GM18519 (cell line): Measurements from ENCODE around the gene SLC1A3.
"Not testable (repeated sequence)": the region's sequence is repeated elsewhere in the genome, so short reads cannot be mapped to it uniquely, and the experiment has no call there.

Experiments used
- ATAC-seq: cut with Tn5 transposase; IDR thresholded peaks from one replicate; pipeline ENCODE4 v1.9.1; 2021; ENCODE audit warnings: mild to moderate bottlenecking, moderate library complexity; ENCODE audit not compliant: unreplicated experiment, low FRiP score

SLC1A3 gene

DNA sequence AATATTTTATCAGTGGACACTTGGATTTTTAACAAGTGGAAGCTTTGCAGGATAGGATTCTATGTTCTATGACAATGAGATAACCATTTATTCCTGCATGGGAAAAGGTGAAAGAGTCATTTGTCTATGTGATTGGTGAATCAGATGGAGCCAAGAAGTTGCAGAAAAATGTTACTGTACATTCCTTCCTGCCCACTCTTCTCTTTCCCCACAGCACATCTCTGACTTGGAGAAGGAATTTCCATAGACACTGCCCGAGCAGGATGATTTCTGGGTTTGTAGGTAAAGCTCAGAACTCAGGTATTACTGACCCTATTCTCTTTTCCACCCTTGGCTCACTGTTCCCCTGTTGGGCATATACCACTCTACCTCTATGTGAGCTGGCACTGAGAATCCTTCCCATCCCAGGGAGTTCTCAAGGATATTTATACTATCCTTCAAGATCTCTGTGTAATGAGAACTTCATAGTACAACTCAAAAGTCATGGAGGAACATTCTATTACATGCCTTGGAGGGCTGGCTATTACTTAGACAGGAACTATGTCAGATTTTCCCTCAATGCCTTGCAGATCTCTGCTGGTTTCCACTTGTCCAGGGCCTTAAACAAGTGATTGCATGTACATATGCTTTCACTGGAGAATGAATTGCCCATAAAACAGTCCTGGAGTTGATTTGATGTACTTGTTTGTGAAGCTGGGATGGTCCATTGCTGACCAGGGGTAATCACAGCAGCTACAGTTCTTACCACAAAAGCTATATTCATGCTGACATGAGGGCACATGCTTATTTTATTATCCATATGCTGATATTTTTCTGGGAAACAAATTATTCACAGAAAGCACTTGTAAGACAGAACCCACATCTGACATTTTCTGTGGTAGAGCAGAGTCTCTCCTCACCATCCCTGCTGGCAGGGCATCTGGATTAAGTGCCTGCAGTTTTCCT lies 24.1 kb downstream of the SLC1A3 start:
- no peak for ATAC-seq

DNA sequence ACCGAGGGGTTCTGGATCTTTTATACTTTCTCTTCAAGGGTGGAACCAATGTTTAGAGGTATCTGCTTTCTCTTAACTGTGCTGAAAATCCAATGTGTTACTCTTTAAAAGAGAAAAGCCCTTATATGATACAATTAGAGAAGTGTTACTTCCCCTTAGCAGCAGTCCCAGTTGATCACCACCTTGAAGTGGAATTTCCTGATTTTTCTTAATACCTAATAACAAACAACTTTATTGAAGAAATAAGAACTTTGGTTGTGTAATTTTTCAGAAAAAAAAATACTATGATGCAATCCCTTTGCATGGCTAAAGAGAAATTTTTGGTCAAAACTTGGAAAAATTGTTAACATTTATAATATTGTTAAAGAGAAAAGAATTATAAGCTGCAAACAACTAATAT lies 24.7 kb downstream of the SLC1A3 start:
- no peak for ATAC-seq

DNA sequence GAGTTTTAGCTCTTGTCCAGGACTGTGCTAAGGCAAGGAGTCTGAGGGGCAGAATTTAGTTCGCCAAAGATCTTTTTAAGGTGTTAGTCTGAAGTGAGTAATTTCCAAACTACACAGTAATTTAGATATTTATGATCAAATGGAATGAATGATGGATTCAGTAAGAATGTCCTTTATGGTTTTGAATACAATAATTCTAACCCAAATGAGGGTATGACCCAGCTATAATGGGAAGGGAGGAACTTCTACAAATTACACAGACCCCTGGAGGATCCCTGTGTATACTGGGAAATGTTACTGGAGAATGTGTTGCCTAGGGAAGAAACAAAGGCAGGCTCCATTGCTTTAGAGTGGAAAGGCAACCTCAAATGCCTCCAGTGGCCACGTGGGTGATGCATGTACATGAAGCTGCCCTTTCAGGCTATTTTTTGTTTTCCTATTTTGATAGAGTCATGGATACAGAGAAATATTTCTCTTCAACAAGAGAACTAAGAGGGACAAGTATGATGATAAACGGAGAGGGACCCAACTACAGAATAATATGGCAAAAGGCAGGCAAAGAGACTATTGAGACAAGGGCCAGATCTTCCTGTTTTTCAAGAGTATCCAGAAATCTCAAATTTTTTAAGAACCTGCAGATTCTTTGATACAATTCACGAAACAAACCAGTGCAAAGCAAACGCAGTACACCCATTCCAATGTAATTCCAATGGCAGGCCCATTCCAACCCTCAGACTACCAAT lies 25.4 kb downstream of the SLC1A3 start:
- ATAC-seq, result no peak

DNA sequence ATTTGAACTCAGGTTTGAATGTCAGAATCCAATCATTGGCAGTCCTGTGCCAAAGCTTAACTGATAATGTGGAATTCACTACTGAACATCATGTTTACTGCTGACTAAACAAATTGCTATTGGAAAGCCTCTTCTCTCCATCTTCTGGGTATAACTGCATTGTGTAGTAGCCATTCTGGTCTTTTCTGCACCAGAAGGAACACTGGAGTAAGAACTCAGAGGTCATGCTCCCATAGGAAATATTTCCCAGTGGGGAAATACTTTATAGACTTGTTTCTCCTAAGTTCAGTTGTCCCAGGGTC lies 25.9 kb downstream of the SLC1A3 start:
- ATAC-seq, result no peak

DNA sequence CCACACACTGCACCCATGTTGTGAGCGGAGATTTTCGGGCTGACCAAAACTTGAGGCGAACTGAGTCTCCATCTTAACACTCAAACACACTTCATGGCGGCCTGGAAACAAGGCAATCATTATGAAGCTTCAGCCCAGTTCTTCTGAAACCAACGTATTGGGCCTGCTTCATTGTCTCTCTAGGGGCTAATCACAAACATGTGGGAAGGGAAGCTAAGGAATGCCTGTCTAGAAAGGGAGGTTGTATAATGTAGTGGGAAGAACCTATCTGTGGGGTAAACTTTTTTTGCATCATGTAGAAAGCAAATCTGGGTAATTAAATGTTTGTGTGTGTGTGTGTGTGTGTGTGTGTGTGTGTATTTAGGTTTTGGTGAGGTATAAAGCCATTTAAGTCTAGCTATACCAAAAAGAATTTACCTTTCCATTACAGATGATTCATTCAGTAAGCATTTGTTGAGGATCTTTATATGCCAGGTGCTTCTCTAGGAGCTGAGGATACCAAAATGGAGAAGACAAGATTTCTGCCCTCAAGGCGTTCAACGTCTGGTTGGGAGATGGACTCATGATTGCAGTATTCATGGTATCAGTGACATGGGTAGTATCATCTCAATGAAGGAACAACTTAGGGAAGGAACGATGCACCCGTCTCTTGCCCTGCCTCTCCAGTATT lies 29.4 kb downstream of the SLC1A3 start:
- ATAC-seq, result no peak

DNA sequence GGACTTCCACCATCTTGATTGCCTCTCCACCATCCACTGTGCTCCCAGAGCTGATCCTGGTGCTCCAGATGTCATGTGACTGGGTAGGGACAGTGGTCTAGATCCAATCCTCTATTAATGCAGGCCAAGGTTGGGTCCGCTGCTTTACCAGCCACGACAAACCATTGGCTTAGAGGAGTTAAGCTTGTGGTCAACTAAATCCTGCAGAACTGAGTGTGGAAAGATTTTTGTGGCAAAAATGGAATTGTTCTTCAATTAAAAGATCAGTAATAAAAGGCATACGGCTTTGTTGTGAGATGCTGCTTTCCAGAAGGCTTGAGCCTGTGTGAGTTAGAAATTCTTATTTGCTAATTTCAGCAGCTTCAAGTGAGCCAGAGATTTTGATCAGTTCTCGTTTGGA lies 30.7 kb downstream of the SLC1A3 start:
- ATAC-seq, result no peak

DNA sequence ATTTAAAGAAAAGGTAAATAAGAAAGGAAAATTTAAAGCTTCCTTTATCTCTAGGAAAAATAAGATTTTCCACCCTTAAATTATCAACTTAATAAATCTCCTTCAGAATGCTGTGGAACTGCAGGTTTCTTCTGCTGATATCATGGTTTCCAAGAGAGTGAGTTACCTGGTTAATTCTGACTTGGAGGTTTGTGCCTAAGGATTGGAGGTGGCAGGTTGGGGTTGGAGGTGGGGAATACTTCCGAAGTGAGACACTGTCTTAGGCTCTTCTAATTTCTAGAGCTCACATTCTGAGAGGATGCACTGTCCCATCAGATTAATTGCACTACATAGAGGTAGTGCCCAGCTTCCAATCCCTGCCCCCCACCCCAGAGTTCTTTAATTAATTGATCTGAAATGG lies 31.1 kb downstream of the SLC1A3 start:
- no peak for ATAC-seq

DNA sequence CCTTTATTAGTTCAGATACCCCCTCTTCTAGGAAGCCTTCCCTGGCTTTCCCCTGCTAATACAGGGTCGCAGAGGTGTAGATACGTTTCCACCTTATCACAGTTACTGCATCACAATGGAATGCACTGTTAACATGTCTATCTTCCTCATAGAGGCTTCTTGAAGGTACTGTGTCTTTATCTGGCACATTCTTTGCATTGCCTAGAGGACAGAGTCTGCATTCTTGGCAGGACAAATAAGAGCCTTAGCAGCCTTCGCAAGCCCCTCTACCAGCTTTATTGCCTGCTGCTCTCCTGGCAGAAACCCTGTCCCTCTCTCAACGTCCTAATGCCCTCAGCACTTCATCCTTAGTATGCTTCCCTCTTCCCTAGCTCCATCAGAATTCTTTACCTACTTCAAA lies 31.6 kb downstream of the SLC1A3 start:
- ATAC-seq, result no peak

DNA sequence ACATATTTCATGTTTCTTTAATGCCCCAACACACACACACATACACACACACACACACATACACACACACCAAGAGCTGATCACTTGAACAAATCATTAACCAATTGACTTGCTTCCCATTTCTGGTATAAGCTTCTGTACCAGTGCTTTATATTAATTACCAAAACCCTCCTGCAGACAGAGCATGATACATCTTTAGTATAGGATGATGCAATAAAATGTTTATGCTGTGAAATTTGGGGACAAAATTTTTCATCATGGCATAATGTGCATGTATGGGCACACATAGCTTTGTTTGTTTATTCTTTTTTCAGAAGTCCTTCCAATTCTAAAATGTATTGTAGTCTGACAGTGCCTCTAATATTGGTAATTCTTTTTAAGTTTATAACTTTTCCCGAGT lies 34.5 kb downstream of the SLC1A3 start:
- ATAC-seq, result no peak

DNA sequence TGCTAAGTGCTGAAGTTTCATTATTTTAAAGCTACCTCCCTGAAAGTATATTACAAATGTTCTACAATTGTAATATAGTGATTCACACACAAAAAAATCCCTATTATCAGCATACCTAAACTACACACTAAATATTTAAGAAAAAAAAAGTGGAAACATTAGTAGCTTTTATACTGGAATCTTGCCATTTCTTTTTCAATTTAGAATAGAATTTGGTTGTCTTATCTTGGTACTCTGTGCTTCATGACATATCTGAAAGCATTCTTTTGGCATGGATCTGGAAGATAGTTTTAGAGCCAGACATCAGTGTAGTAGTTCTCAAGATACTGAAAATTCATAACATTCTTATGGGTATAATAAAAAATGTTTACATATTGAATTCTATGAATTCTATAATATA lies 35.0 kb downstream of the SLC1A3 start:
- ATAC-seq, result no peak

DNA sequence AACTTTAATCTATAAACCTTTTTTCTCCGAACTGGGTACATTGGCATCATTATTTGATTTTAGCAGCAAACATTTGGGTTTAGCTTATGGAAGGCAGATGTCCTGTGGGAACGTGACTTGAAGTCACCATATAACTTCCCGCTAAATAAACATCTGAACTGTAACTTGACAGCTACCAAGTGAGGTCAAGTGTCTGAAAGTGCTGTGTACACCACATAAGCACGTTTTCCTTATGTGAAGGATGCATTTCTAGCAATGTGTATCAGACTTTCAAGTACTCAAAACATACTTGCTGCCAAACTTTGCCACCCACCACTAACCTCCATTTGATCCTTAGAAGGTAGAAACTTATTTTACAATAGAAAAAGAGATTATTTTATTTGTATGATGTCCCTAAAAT lies 35.7 kb downstream of the SLC1A3 start:
- no peak for ATAC-seq

DNA sequence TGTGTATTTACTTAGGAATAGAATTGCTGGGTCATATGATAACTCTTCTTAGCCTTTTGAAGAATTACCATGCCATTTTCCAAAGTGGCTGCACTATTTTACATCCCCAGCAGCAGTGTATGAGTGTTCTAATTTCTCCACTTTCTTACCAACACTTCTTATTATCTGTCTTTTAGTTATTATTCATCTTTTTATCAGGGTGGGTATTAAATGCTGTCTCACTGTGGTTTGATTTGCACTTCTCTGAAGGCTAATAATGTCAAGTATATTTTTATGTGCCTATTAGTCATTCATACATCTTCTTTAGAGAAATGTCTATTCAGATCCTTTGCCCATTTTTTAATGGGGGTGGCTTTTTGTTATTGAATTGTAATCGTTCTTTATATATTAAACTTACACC lies 36.8 kb downstream of the SLC1A3 start:
- no peak for ATAC-seq

DNA sequence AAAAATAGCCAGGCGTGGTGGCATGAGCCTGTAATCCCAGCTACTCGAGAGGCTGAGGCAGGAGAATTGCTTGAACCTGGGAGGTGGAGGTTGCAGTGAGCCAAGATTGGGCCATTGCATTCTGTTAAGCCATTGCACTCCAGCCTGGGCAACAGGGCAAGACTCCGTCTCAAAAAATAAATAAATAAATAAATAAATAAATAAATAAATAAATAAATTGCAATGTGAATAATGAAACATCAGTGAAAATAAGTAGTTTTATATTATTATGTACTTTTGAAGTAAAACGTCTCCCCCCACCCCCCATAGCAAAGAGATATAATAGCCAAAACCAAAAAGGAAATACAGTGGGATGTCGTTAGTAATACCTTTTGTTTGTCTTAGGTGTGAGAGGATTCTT lies 37.4 kb downstream of the SLC1A3 start:
- not testable (repeated sequence) for ATAC-seq

DNA sequence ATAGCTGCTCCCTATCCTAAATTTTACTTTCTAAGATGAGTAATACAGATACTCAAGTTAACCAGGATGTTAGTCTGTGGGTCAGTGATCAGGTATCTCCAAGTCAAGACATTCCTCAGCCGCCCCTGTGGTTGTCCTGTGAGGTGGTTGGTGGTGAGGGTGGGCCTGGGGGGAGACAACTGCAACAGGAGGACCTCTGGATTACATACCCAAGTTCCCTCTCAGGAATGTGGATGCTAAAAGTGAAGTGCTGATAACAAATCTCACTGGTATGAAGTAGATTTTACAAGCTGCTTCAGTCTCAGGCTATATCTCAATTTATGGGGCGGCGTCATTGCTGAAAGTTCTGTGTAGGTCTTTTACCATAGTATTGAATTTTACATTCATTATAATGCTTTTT lies 38.3 kb downstream of the SLC1A3 start:
- ATAC-seq, result no peak

DNA sequence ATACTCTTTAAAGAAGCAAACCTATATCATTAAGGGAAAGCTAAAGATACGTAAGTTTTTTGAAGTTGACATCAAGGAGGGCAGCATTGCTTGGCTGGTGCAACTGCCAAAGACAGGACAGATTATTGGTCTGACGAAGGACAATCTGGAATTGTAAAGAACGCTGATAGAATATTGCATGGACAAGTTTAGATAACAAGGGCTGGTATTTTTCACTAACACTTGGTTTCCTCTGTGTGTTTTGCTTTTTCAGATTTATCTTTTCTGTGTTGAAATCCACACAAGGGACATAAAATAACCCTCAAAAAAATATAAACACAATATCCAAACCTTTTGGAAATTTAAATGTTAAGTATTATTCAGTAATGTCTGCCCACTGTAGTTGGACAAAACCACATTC lies 39.7 kb downstream of the SLC1A3 start:
- ATAC-seq, result no peak

DNA sequence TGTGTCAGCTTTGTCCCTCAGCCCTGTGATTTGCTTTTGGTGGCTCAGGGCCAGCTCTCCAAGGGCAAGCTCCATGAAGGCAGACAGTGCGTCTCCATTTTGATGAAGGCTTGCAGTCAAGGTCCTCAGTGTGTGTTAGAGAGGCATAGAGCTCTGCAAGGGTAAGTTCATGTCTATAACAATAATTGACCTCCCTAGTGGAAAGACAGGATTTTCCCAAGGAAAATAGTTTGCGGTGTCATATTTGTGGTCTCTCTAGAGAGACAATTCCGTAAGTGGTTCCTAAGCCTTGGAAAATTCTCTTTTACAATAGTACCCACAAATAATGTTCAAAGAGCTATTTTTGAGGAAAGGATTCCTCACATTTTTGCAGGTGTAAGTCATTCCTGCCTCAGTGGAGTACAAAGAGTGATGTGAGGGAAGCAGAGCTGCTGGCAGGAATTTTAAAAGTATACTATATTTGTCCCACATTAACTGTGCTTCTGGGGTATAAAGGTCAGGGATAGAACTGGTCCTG lies 40.2 kb downstream of the SLC1A3 start:
- no peak for ATAC-seq

DNA sequence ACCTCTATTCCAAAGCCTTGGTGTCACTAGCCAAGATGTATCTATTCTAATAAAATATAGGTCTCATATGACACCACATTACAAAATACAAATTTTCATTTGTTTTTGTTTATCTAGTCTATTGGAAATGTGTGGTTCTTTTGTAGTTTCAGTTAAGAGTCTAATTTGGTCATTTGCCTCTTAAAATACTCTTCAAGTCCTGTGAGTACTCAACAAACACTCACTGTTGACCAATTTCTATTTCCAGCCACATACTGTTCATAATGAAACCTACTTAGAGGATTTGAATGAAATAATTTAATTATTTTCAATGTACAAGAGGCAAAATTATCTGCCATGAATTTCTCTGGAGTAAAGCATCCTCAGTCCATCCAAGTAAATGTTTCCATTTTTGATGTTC lies 40.6 kb downstream of the SLC1A3 start:
- no peak for ATAC-seq

DNA sequence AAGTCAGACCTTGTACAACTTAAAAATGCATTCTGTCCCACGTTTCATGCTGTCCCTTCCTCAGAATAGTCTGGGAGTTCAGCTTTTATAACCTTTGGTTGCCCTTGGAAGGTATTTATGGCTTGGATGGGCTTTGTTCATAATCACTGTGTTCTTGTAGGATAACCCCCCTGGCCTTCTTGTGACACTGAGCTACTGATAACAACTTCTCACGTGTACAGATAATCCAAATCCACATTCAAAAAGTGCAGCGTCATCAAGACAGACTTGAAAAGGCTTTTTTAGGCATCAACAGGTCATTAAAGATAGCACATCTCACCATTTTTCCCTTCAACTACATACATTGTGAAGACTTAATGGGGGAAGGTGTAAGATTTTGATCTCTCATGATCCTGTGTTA lies 42.0 kb downstream of the SLC1A3 start:
- no peak for ATAC-seq

DNA sequence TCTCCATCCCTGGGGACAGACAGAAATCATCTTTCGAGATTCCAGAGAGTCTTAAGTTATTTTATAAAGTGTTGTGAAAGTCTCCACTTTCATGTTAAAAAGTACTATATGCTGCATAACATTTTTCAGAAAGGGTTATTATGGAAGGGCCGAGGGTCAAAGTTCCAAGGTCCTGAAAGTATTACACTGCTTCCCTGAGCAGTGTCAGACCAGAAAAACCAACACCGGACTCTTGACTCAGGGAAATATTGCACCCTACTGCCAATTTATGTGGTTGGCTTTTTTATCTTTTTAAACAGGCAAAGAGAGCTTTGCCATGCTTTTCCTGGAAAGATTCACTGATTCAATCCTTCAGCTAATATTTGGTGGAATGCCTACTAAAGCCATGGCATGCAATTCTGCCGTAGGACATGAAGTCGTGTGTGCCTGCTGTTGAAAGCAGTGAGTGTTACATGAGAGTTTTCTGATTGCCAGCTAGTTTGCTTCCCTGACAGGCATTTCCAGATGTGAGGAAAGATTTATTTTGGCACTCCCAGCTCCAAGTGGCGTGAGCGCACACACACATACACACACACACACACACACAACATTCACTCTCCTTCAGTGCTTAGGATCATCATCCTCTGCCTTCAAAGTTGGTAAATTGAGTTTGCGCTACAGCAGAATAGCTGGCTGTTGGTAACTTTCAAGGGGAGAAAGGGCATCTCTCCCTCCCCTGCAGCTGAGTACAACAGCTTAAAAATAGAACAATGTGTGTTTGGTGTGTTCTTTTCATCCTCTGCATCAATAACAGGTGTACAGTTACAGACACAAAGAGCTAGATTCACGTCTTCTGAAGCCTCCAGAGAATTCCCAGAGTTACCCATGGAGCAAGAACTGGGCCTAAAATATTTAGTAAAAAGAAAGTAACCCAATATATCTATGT lies 45.6 kb downstream of the SLC1A3 start:
- no peak for ATAC-seq

DNA sequence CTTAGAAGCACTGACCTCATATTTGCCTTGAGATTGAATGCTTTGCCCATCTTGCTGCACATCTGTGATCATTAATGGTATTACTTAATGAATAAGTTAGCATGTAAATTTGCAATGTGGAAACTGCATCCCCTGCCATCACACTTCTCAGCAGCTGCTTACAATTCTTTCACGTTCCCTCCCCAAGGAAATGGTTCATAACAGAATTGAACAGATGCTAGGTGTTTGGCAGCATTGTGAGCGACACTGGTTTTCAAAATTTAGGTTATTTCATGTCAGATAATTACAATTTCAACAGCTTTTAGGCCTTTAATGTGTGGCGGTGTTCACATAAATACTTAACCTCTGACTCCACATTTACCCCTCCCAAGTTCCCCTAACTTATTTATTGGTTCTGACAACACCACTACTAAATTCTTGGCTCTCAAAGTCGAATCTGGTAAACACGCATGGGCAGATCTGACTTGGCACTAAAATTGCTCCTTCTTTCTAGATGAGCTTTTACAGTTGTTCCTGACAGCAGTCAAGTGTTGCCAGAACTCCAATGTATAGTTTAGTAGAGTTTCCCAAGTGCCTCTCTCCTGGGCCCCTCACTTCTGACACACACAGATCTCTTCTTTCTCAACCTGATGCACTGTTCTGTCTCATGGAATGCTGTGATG lies 46.8 kb downstream of the SLC1A3 start:
- no peak for ATAC-seq
